Urothelium cell line (cell line): ENCODE data around the gene TMEM38B.

Source experiments
- DNase-seq: peaks from one replicate; pipeline ENCODE4 v3.0.0; 2011; ENCODE audit warnings: low spot score, mixed read lengths
- FAIRE-seq: peaks from 2 replicates; lab custom pipeline; 2011; peaks lifted over from hg19 to GRCh38; lab: Jason Lieb, UNC

TMEM38B gene

GRCh38 chr9:105694190-105694847 is at the start of gene TMEM38B:
Gene TMEM38B (plus strand): TSS chr9:105694541. CDS start chr9:105694661, 120 bp downstream.
- FAIRE-seq: no peak

GRCh38 chr9:105646879-105647594 is 47.3 kb upstream of the TMEM38B start:
- FAIRE-seq: no peak
- no peak for DNase-seq

More at GRCh38 chr9:105694190-105694847, at the start of gene TMEM38B:
- DNase-seq: peak; percentile 94

GRCh38 chr9:105647595-105648349 is 46.6 kb upstream of the TMEM38B start:
- no peak for FAIRE-seq
- DNase-seq: no peak

- FAIRE-seq: no peak
- DNase-seq: no peak
These were observed 42.5 kb upstream of the TMEM38B start for GRCh38 chr9:105651806-105652205.

- no peak for FAIRE-seq
- no peak for DNase-seq
These were observed 38.0 kb upstream of the TMEM38B start for GRCh38 chr9:105656131-105656921.

- FAIRE-seq (no peak), DNase-seq (no peak)
These were observed 36.0 kb upstream of the TMEM38B start for GRCh38 chr9:105658351-105658750.

GRCh38 chr9:105661011-105661410 is 33.3 kb upstream of the TMEM38B start:
- FAIRE-seq (no peak), DNase-seq (no peak)

- no peak for DNase-seq
- no peak for FAIRE-seq
These were observed 31.9 kb upstream of the TMEM38B start, which contains the start of gene TAL2 for GRCh38 chr9:105662184-105663104. Gene TAL2 (plus strand): TSS chr9:105662457. CDS start chr9:105662497, 40 bp downstream.

- DNase-seq (no peak), FAIRE-seq (no peak)
These were observed 30.4 kb upstream of the TMEM38B start for GRCh38 chr9:105663914-105664313.

GRCh38 chr9:105667867-105668266 is 26.5 kb upstream of the TMEM38B start:
- FAIRE-seq: no peak

GRCh38 chr9:105670315-105670714 is 24.0 kb upstream of the TMEM38B start:
- no peak for DNase-seq
- no peak for FAIRE-seq

More at GRCh38 chr9:105667867-105668266, 26.5 kb upstream of the TMEM38B start:
- no peak for DNase-seq

GRCh38 chr9:105670775-105671174 is 23.6 kb upstream of the TMEM38B start:
- DNase-seq: no peak
- FAIRE-seq: no peak

- no peak for DNase-seq
- FAIRE-seq: no peak
These were observed 21.6 kb upstream of the TMEM38B start for GRCh38 chr9:105672711-105673234.

- no peak for FAIRE-seq
- no peak for DNase-seq
These were observed 20.4 kb upstream of the TMEM38B start for GRCh38 chr9:105673850-105674387.

- DNase-seq (no peak), FAIRE-seq (no peak)
These were observed 17.9 kb upstream of the TMEM38B start for GRCh38 chr9:105676351-105676923.

- no peak for DNase-seq
- no peak for FAIRE-seq
These were observed 16.2 kb upstream of the TMEM38B start for GRCh38 chr9:105678163-105678562.

- DNase-seq: no peak
- FAIRE-seq: no peak
These were observed 15.6 kb upstream of the TMEM38B start for GRCh38 chr9:105678781-105679180.

- FAIRE-seq (no peak), DNase-seq (no peak)
These were observed 14.9 kb upstream of the TMEM38B start for GRCh38 chr9:105679257-105680022.
